Activated naive CD4-positive, alpha-beta T cell treated with anti-CD3 and anti-CD28 coated beads for 36 hours (primary cell): Measurements from ENCODE around the gene KLRF2. TPM values are rescaled to one million over a fixed set of nuclear protein-coding genes. Genes with fewer than 3 reads are reported as not detected.

ENCODE experiments used
- CTCF ChIA-PET: fragments of 350-600 bp; sonication (Branson Sonifier 250); formaldehyde crosslinking; loops from one replicate; lab custom pipeline; 2021; ENCODE audit warnings: antibody characterized with exemption; lab: Charles Lee
- DNase-seq: peaks from one replicate; pipeline ENCODE4 v3.0.0-alpha.2; 2020
- H3K27ac Mint-ChIP-seq: one replicate; pipeline ENCODE4 v1.8.0; 2021; ENCODE audit warnings: mild to moderate bottlenecking, mixed read lengths
- H3K27me3 Mint-ChIP-seq: one replicate; pipeline ENCODE4 v1.8.0; 2021; ENCODE audit warnings: low read depth, mixed read lengths
- H3K36me3 Mint-ChIP-seq: one replicate; pipeline ENCODE4 v1.8.0; 2021; ENCODE audit warnings: low read depth, mixed read lengths
- H3K4me1 Mint-ChIP-seq: one replicate; pipeline ENCODE4 v1.8.0; 2021; ENCODE audit warnings: low read depth, mixed read lengths
- H3K4me3 Mint-ChIP-seq: one replicate; pipeline ENCODE4 v1.8.0; 2021; ENCODE audit warnings: mild to moderate bottlenecking, moderate library complexity, mixed read lengths
- H3K9me3 Mint-ChIP-seq: one replicate; pipeline ENCODE4 v1.8.0; 2021; ENCODE audit warnings: mixed read lengths
- intact Hi-C: fragments of 100-400 bp; cut with micrococcal nuclease; formaldehyde crosslinking; loops from one replicate; pipeline ENCODE4 v1.15.1; 2023
- total RNA-seq, 2 experiments: library from RNA; stranded (reverse); gene quantifications; one replicate each; pipeline ENCODE4 v1.2.3, GENCODE V29; 2021

The KLRF2 gene
- total RNA-seq, 2 experiments from 2014 or later: not detected

GRCh38 chr12:9895215-9895971 lies 14.1 kb downstream of the KLRF2 start:
- Mint-ChIP-seq H3K9me3 (no peaks in the 10 kb centered on the region), H3K27me3 (no peaks in the 10 kb centered on the region), H3K4me1 (peaks cover 4% of the 10 kb centered on the region), H3K36me3 (no peaks in the 10 kb centered on the region), H3K4me3 (no peak overlapping the region), H3K27ac (no peak overlapping the region)
- intact Hi-C loops: no loop called here
- CTCF ChIA-PET: interaction anchor here (0.7 to 1.4 kb wide), 7 partner anchors 9 to 264 kb away, joined by 3 to 4 read pairs (median 3); no protein-coding TSS in a partner anchor
- DNase-seq: no peak

DNA sequence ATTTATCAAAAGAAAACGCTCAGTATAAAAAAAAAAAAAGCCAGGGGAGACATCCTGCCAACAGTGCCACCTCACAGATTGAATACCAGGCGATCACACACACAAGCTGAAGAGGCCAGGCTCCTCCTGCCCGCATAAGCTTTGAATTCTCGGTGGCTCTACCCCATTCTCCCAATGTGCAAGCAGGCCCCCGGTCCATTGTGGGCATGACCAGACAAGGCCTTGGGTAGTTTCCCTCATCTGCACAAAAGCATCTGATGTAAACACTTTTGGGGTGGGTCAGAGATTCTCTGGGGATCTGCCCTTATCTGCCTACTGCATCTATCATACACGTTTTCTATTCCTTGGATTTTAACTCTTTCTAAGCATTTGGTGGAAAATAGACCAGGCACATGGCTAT lies 16.2 kb downstream of the KLRF2 start:
- CTCF ChIA-PET: interaction anchor here (0.6 kb wide), 1 partner anchor 40 kb away, joined by 3 read pairs; no protein-coding TSS in a partner anchor
- Mint-ChIP-seq H3K9me3 (peaks cover 3% of the 10 kb centered on the region), H3K27ac (no peak overlapping the region), H3K4me3 (no peak overlapping the region), H3K4me1 (peaks cover 4% of the 10 kb centered on the region), H3K27me3 (no peaks in the 10 kb centered on the region), H3K36me3 (peaks cover 2% of the 10 kb centered on the region)
- intact Hi-C loops: no loop called here
- no peak for DNase-seq

- intact Hi-C loops: no loop called here
- Mint-ChIP-seq H3K4me3 (no peak overlapping the region), H3K36me3 (peaks cover 2% of the 10 kb centered on the region), H3K4me1 (peaks cover under 1% of the 10 kb centered on the region), H3K27ac (no peak overlapping the region), H3K9me3 (peaks cover 10% of the 10 kb centered on the region), H3K27me3 (no peaks in the 10 kb centered on the region)
- no peak for DNase-seq
- CTCF ChIA-PET: interaction anchor here (0.6 kb wide), 1 partner anchor 80 kb away, joined by 4 read pairs; no protein-coding TSS in a partner anchor
Measured at GRCh38 chr12:9899209-9899608, 17.9 kb downstream of the KLRF2 start.

- Mint-ChIP-seq H3K4me3 (no peak overlapping the region), H3K9me3 (peaks cover 10% of the 10 kb centered on the region), H3K27ac (no peak overlapping the region), H3K36me3 (peaks cover 2% of the 10 kb centered on the region), H3K4me1 (peaks cover 3% of the 10 kb centered on the region), H3K27me3 (no peaks in the 10 kb centered on the region)
- intact Hi-C loops: no loop called here
- CTCF ChIA-PET: interaction anchor here (0.7 kb wide), 1 partner anchor 33 kb away, joined by 3 read pairs; no protein-coding TSS in a partner anchor
- DNase-seq: no peak
Measured at GRCh38 chr12:9900930-9901329, 19.6 kb downstream of the KLRF2 start.

DNA sequence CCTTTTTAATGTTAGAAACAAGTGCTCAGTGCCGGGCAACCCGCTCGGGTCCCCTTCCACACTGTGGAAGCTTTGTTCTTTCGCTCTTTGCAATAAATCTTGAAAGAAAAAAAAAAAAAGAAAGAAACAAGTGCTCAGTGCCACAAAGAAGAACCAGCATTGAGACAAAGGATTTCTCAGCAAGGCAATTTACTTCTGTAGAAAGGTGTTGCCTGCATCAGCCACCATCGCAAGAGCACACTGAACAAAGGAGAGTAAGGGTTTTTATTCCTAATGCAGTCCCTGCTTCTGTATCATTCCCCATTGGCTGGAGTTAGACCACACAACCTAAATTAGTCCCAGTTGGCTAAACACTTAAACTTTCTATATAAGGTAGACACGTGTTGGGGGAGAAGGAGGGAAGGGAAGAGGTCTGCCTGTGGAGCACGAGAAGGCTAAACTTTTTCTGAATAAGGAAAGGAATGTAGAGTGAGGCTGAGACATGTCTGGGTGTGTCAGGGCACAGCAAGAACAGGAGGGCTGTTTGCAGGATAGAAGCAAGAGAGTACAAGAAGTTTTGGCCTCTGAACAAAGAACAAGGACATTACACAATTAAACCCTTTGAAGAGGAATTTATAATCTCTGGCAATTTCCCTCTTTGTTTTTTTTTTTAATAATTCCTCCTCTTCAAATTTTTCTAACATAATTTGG lies 21.4 kb downstream of the KLRF2 start:
- H3K36me3 Mint-ChIP-seq: peaks cover 4% of the 10 kb centered on the region
- no peak overlapping the region for H3K27ac Mint-ChIP-seq
- intact Hi-C loops: no loop called here
- H3K4me3 Mint-ChIP-seq: no peak overlapping the region
- no peak for DNase-seq
- no peaks in the 10 kb centered on the region for H3K27me3 Mint-ChIP-seq
- H3K4me1 Mint-ChIP-seq: peaks cover 19% of the 10 kb centered on the region
- CTCF ChIA-PET: no interaction called here
- H3K9me3 Mint-ChIP-seq: peaks cover 10% of the 10 kb centered on the region

DNA sequence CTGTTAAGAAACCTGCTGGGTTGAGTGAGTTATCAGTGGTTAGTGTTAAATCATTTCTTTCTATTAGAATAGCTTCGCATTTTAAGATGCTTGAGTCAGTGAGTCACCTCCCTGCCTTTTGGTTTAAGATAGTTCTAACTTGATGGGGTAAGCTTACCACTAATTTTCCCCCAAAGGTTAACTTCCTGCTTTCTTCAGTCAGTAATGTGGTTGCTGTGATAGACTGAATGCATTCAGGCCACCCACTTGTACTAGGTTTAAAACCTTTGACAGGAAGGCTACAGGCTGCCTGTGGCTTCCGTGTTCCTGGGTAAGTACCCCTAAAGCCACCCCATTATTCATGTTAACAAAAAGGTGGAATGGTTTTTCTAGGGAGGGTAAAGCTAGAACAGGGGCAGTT lies 25.6 kb downstream of the KLRF2 start:
- Mint-ChIP-seq H3K27ac (peak overlapping the region; percentile 68), H3K4me3 (no peak overlapping the region), H3K36me3 (peaks cover 15% of the 10 kb centered on the region), H3K4me1 (peaks cover 21% of the 10 kb centered on the region), H3K9me3 (peaks cover 38% of the 10 kb centered on the region), H3K27me3 (no peaks in the 10 kb centered on the region)
- DNase-seq: peak; percentile 49
- intact Hi-C loops: loop anchor here (1.0 to 2.0 kb wide), 2 partner anchors 38 kb away; partner anchors contain the start of gene CLEC2B
- CTCF ChIA-PET: interaction anchor here (1.0 to 4.2 kb wide), 7 partner anchors 13 to 246 kb away, joined by 3 to 27 read pairs (median 4); no protein-coding TSS in a partner anchor

- intact Hi-C loops: loop anchor here (2.0 kb wide), 1 partner anchor 37 kb away; no protein-coding TSS in a partner anchor
- CTCF ChIA-PET: interaction anchor here (0.8 to 4.2 kb wide), 5 partner anchors 12 to 110 kb away, joined by 3 to 27 read pairs (median 4); no protein-coding TSS in a partner anchor
- DNase-seq: no peak
- H3K9me3 Mint-ChIP-seq: peaks cover 41% of the 10 kb centered on the region
- no peak overlapping the region for H3K27ac Mint-ChIP-seq
- H3K4me1 Mint-ChIP-seq: peaks cover 24% of the 10 kb centered on the region
- H3K36me3 Mint-ChIP-seq: peaks cover 17% of the 10 kb centered on the region
- H3K4me3 Mint-ChIP-seq: no peak overlapping the region
- H3K27me3 Mint-ChIP-seq: no peaks in the 10 kb centered on the region
Measured at GRCh38 chr12:9907769-9908168, 26.5 kb downstream of the KLRF2 start.

GRCh38 chr12:9908350-9908749 lies 27.1 kb downstream of the KLRF2 start:
- no peak for DNase-seq
- H3K9me3 Mint-ChIP-seq: peaks cover 38% of the 10 kb centered on the region
- CTCF ChIA-PET: interaction anchor here (0.8 to 4.2 kb wide), 3 partner anchors 13 to 94 kb away, joined by 3 to 27 read pairs (median 4); no protein-coding TSS in a partner anchor
- intact Hi-C loops: no loop called here
- peaks cover 18% of the 10 kb centered on the region for H3K36me3 Mint-ChIP-seq
- no peaks in the 10 kb centered on the region for H3K27me3 Mint-ChIP-seq
- H3K4me1 Mint-ChIP-seq: peaks cover 25% of the 10 kb centered on the region
- no peak overlapping the region for H3K4me3 Mint-ChIP-seq
- H3K27ac Mint-ChIP-seq: no peak overlapping the region

GRCh38 chr12:9909724-9910123 lies 28.4 kb downstream of the KLRF2 start:
- DNase-seq: no peak
- H3K27ac Mint-ChIP-seq: no peak overlapping the region
- H3K36me3 Mint-ChIP-seq: peaks cover 18% of the 10 kb centered on the region
- peaks cover 38% of the 10 kb centered on the region for H3K9me3 Mint-ChIP-seq
- intact Hi-C loops: no loop called here
- H3K4me3 Mint-ChIP-seq: no peak overlapping the region
- CTCF ChIA-PET: interaction anchor here (1.1 to 4.2 kb wide), 3 partner anchors 12 to 96 kb away, joined by 3 to 27 read pairs (median 6); no protein-coding TSS in a partner anchor
- H3K27me3 Mint-ChIP-seq: no peaks in the 10 kb centered on the region
- H3K4me1 Mint-ChIP-seq: peaks cover 25% of the 10 kb centered on the region

DNA sequence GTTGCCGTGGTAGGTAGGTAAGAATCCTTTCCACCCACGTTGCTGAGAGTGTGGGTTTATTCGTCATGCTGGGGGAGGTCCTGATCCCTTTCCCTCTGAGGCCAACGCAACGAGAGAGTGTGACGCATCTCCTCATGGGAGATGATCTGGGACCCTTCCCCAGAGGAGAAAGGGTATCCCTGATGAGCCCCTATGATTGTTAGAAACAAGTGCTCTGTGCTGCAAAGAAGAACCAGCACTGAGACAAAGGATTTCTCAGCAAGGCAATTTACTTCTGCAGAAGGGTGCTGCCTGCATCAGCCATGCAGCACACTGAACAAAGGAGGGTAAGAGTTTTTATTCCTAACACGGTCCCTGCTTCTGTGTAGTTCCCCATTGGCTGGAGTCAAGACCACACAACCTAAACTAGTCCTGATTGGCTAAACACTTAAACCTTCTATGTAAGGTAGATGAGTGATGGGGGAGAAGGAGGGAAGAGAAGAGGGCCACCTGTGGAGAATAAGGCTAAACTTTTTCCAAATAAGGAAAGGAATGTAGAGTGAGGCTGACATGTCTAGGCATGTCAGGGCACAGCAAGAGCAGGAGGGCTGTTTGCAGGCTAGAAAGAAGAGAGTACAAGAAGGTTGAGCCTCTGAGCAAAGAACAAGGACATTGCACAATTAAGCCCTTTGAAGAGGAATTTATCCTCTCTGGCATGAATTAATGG lies 29.6 kb downstream of the KLRF2 start:
- CTCF ChIA-PET: no interaction called here
- Mint-ChIP-seq H3K4me3 (no peak overlapping the region), H3K36me3 (peaks cover 18% of the 10 kb centered on the region), H3K4me1 (peaks cover 23% of the 10 kb centered on the region), H3K9me3 (peaks cover 38% of the 10 kb centered on the region), H3K27me3 (no peaks in the 10 kb centered on the region), H3K27ac (no peak overlapping the region)
- intact Hi-C loops: no loop called here
- DNase-seq: no peak

- Mint-ChIP-seq H3K4me3 (no peak overlapping the region), H3K27me3 (no peaks in the 10 kb centered on the region), H3K4me1 (peaks cover 15% of the 10 kb centered on the region), H3K9me3 (peaks cover 38% of the 10 kb centered on the region), H3K27ac (no peak overlapping the region), H3K36me3 (peaks cover 18% of the 10 kb centered on the region)
- CTCF ChIA-PET: interaction anchor here (1.1 kb wide), 1 partner anchor 13 kb away, joined by 7 read pairs; no protein-coding TSS in a partner anchor
- intact Hi-C loops: no loop called here
- DNase-seq: no peak
Measured at GRCh38 chr12:9911708-9912107, 30.4 kb downstream of the KLRF2 start.
